ENCODE data around the gene TBX21.
"Not testable (repeated sequence)": the region's sequence is repeated elsewhere in the genome, so short reads cannot be mapped to it uniquely, and the experiment has no call there.

Gene TBX21

DNA sequence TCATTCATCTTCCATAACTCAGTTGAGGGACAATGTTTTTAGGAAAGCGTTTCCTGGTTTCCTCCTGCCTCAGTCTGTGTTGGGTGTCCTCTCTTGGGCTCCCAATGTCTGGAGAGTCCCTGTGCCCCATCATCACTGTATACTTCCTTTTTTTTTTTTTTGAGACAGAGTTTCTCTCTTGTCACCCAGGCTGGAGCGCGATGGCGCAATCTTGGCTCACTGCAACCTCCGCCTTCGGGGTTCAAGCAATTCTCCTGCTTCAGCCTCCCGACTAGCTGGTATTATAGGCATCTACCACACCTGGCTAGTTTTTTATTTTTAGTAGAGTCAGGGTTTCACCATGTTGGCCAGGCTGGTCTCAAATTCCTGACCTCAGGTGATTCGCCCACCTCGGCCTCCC is 40.6 kb downstream of the TBX21 start:
- H2BK5ac ChIP-seq (ENCODE audit: low read length); H3K79me1 ChIP-seq (ENCODE audit: low read length); H3K18ac ChIP-seq (ENCODE audit: low read length); H4K8ac ChIP-seq (ENCODE audit: low read depth, low read length); H2BK15ac ChIP-seq (replicated peaks; ENCODE audit: low read depth); H3K56ac ChIP-seq (ENCODE audit: low read length); H2BK120ac ChIP-seq (ENCODE audit: low read depth, low read length); H3K4ac ChIP-seq (ENCODE audit: low read depth, low read length); H3K4me3 ChIP-seq (ENCODE audit: low read length); H3K23ac ChIP-seq (ENCODE audit: low read length); DNase-seq; H3K27me3 ChIP-seq (ENCODE audit: insufficient read depth, low read length, poor library complexity); H3K36me3 ChIP-seq (ENCODE audit: control insufficient read depth, insufficient read depth, low read length); H3K9ac ChIP-seq (ENCODE audit: low read length); H3K79me2 ChIP-seq (ENCODE audit: control insufficient read depth, insufficient read depth, low read length); H3K4me2 ChIP-seq (ENCODE audit: low read length); H4K5ac ChIP-seq (ENCODE audit: low read length); H3K27ac ChIP-seq (ENCODE audit: low read depth, low read length); H3K4me1 ChIP-seq (ENCODE audit: control insufficient read depth, low read depth, low read length); H2AK5ac ChIP-seq (ENCODE audit: low read length): not testable (repeated sequence)
- no CpG with 5 or more reads among the region's 9 CpGs for WGBS (ENCODE audit: extremely low coverage, insufficient coverage, low lambda C conversion rate)

DNA sequence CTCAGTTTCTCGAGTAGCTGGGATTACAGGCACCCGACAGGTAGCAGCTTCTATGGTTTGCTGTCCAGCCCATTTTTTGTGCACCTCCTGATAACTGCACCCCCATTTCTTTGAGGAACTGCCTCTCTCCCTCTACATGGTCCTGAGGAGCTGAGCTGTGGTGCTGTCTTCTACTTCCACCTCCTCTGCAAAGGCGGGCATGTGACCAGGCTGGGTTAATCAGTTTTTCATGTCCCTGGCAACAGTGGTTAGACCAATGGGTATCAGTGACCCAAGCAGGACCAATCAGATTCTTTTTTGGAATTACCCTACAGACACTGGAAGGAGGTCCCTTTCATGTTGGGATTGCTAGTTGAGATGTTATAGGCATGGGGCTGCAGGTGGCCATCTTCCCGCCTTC is 41.3 kb downstream of the TBX21 start:
- H3K27ac ChIP-seq (ENCODE audit: low read depth, low read length), result no peak overlapping the region
- WGBS (ENCODE audit: extremely low coverage, insufficient coverage, low lambda C conversion rate), result no CpG with 5 or more reads among the region's 4 CpGs
- H3K18ac ChIP-seq (ENCODE audit: low read length), result no peak overlapping the region
- no peak overlapping the region for H2BK5ac ChIP-seq (ENCODE audit: low read length)
- H4K5ac ChIP-seq (ENCODE audit: low read length), result no peak overlapping the region
- H3K79me2 ChIP-seq (ENCODE audit: control insufficient read depth, insufficient read depth, low read length), result no peaks in the 10 kb centered on the region
- no peaks in the 10 kb centered on the region for H3K4me1 ChIP-seq (ENCODE audit: control insufficient read depth, low read depth, low read length)
- no peak overlapping the region for H2BK15ac ChIP-seq (replicated peaks; ENCODE audit: low read depth)
- no peaks in the 10 kb centered on the region for H3K27me3 ChIP-seq (ENCODE audit: insufficient read depth, low read length, poor library complexity)
- DNase-seq, result no peak
- H3K4me2 ChIP-seq (ENCODE audit: low read length), result no peak overlapping the region
- H3K56ac ChIP-seq (ENCODE audit: low read length), result no peak overlapping the region
- H4K8ac ChIP-seq (ENCODE audit: low read depth, low read length), result no peak overlapping the region
- no peak overlapping the region for H2BK120ac ChIP-seq (ENCODE audit: low read depth, low read length)
- no peaks in the 10 kb centered on the region for H3K79me1 ChIP-seq (ENCODE audit: low read length)
- H3K23ac ChIP-seq (ENCODE audit: low read length), result no peak overlapping the region
- H3K36me3 ChIP-seq (ENCODE audit: control insufficient read depth, insufficient read depth, low read length), result no peaks in the 10 kb centered on the region
- no peak overlapping the region for H3K4ac ChIP-seq (ENCODE audit: low read depth, low read length)
- H3K4me3 ChIP-seq (ENCODE audit: low read length), result no peak overlapping the region
- H3K9ac ChIP-seq (ENCODE audit: low read length), result no peak overlapping the region
- no peak overlapping the region for H2AK5ac ChIP-seq (ENCODE audit: low read length)

DNA sequence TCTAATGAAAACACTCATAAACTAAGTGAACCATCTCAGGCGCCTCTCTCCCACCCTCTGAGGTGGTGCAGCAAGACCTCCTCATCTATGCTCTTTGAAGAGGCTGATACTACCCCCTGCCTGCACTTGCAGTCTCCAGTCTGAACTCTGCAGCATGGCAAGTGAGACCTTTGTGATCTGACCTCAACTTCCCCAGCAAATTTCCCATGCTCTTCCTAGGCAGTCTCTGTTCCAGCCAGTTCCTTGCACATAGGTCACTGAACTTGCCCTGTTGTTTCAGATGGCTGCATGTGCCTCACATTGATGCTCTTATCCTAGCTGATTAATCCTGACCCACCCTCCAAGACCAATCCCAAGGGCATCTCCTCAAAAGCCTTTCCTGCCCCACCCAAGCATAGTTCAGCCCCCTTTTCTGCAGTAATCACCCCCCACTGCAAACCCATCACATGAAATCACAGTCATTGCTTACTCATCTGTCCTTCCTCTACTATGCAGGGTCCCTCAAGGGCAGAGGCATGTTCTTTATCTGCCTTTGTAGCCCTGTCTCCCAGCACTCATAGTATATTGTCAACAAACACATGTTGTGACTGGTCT is 42.0 kb downstream of the TBX21 start:
- no peak overlapping the region for H3K23ac ChIP-seq (ENCODE audit: low read length)
- H2AK5ac ChIP-seq (ENCODE audit: low read length), result no peak overlapping the region
- WGBS (ENCODE audit: extremely low coverage, insufficient coverage, low lambda C conversion rate), result no CpG with 5 or more reads among the region's 1 CpG
- H3K4me1 ChIP-seq (ENCODE audit: control insufficient read depth, low read depth, low read length), result no peaks in the 10 kb centered on the region
- no peaks in the 10 kb centered on the region for H3K79me1 ChIP-seq (ENCODE audit: low read length)
- no peak overlapping the region for H4K8ac ChIP-seq (ENCODE audit: low read depth, low read length)
- H3K56ac ChIP-seq (ENCODE audit: low read length), result no peak overlapping the region
- no peak overlapping the region for H3K4me2 ChIP-seq (ENCODE audit: low read length)
- no peak overlapping the region for H3K4me3 ChIP-seq (ENCODE audit: low read length)
- no peak overlapping the region for H3K18ac ChIP-seq (ENCODE audit: low read length)
- H4K5ac ChIP-seq (ENCODE audit: low read length), result no peak overlapping the region
- no peak overlapping the region for H2BK5ac ChIP-seq (ENCODE audit: low read length)
- no peak overlapping the region for H3K4ac ChIP-seq (ENCODE audit: low read depth, low read length)
- no peaks in the 10 kb centered on the region for H3K27me3 ChIP-seq (ENCODE audit: insufficient read depth, low read length, poor library complexity)
- no peaks in the 10 kb centered on the region for H3K79me2 ChIP-seq (ENCODE audit: control insufficient read depth, insufficient read depth, low read length)
- H2BK120ac ChIP-seq (ENCODE audit: low read depth, low read length), result no peak overlapping the region
- no peak for DNase-seq
- H3K36me3 ChIP-seq (ENCODE audit: control insufficient read depth, insufficient read depth, low read length), result no peaks in the 10 kb centered on the region
- no peak overlapping the region for H3K27ac ChIP-seq (ENCODE audit: low read depth, low read length)
- no peak overlapping the region for H3K9ac ChIP-seq (ENCODE audit: low read length)
- no peak overlapping the region for H2BK15ac ChIP-seq (replicated peaks; ENCODE audit: low read depth)

DNA sequence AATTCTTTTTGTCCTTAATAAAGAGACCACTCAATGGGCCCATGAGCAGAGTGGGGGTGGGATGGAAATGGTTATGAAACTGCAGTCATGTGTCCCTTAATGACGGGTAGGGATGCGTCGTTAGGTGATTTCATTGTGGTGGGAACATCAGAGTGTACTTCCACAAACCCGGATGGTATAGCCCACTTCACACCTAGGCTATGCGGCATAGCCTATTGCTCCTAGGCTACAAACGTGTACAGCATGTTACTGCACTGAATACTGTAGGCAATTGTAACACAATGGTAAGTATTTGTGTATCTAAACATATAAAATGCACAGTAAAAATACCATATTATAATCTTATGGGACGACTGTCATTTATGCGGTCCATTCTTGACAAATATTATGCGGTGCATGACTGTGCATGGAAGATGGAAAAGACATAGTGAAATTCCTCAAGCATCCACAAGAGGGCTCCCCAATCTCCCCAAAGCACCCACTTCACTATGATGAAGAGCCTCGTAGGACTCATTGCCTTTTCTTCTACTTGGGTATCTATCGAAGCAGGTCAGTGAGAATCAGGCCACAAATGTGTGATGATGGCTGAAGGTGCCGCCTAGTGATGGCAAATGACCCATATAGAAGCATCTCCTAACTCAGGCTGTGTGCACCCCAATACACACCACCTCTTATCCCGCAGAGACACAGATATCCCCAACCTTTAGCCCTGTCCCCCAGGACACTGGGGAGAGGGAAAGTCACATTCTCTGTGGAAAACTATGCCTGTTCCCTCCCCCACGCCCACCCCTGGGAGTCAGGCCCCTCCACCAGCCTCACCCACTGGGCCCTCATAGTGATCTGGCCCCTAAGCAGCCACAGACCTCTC is 43.5 kb downstream of the TBX21 start:
- peak; percentile 45 for DNase-seq
- H3K9ac ChIP-seq (ENCODE audit: low read length), result no peak overlapping the region
- no peak overlapping the region for H2BK15ac ChIP-seq (replicated peaks; ENCODE audit: low read depth)
- no peak overlapping the region for H2BK120ac ChIP-seq (ENCODE audit: low read depth, low read length)
- no peaks in the 10 kb centered on the region for H3K27me3 ChIP-seq (ENCODE audit: insufficient read depth, low read length, poor library complexity)
- H3K79me2 ChIP-seq (ENCODE audit: control insufficient read depth, insufficient read depth, low read length), result no peaks in the 10 kb centered on the region
- H3K27ac ChIP-seq (ENCODE audit: low read depth, low read length), result no peak overlapping the region
- H3K4me2 ChIP-seq (ENCODE audit: low read length), result no peak overlapping the region
- no peaks in the 10 kb centered on the region for H3K36me3 ChIP-seq (ENCODE audit: control insufficient read depth, insufficient read depth, low read length)
- H3K18ac ChIP-seq (ENCODE audit: low read length), result no peak overlapping the region
- H2AK5ac ChIP-seq (ENCODE audit: low read length), result no peak overlapping the region
- H3K4me1 ChIP-seq (ENCODE audit: control insufficient read depth, low read depth, low read length), result no peaks in the 10 kb centered on the region
- H3K56ac ChIP-seq (ENCODE audit: low read length), result no peak overlapping the region
- H3K4ac ChIP-seq (ENCODE audit: low read depth, low read length), result no peak overlapping the region
- H3K79me1 ChIP-seq (ENCODE audit: low read length), result no peaks in the 10 kb centered on the region
- H2BK5ac ChIP-seq (ENCODE audit: low read length), result no peak overlapping the region
- no peak overlapping the region for H3K4me3 ChIP-seq (ENCODE audit: low read length)
- no peak overlapping the region for H4K8ac ChIP-seq (ENCODE audit: low read depth, low read length)
- no CpG with 5 or more reads among the region's 14 CpGs for WGBS (ENCODE audit: extremely low coverage, insufficient coverage, low lambda C conversion rate)
- no peak overlapping the region for H4K5ac ChIP-seq (ENCODE audit: low read length)
- no peak overlapping the region for H3K23ac ChIP-seq (ENCODE audit: low read length)

DNA sequence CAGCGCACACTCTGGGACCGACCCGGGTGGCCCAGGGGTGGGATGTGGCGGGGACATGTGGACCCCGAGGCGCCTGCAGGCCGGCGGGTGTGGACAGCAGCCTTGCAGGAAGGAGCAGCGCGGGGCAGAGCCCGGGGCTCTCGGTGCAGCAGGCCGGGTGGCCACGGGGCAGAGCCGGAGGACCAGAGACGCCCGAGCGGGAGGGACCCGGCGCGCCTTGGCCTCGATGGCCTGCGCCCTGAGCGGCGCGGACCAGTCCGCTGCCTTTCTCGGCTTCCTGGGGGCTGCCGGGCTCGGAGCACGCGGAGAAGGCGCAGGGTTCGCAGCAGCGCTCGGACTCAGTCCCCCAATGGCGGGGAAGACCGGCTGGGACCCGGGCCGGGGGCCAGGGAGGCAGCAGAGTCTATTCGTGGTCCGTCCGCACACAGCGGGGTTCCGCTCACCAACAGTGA is 45.2 kb downstream of the TBX21 start:
- Histone ChIP-seq H3K4me3 (ENCODE audit: low read length) (no peak overlapping the region), H3K4ac (ENCODE audit: low read depth, low read length) (no peak overlapping the region), H2AK5ac (ENCODE audit: low read length) (no peak overlapping the region), H3K56ac (ENCODE audit: low read length) (no peak overlapping the region), H3K23ac (ENCODE audit: low read length) (no peak overlapping the region), H4K5ac (ENCODE audit: low read length) (no peak overlapping the region), H3K79me2 (ENCODE audit: control insufficient read depth, insufficient read depth, low read length) (no peaks in the 10 kb centered on the region), H3K4me1 (ENCODE audit: control insufficient read depth, low read depth, low read length) (no peaks in the 10 kb centered on the region), H2BK15ac (replicated peaks; ENCODE audit: low read depth) (no peak overlapping the region), H4K8ac (ENCODE audit: low read depth, low read length) (no peak overlapping the region), H3K79me1 (ENCODE audit: low read length) (no peaks in the 10 kb centered on the region), H3K27ac (ENCODE audit: low read depth, low read length) (no peak overlapping the region), H2BK5ac (ENCODE audit: low read length) (no peak overlapping the region), H2BK120ac (ENCODE audit: low read depth, low read length) (no peak overlapping the region), H3K36me3 (ENCODE audit: control insufficient read depth, insufficient read depth, low read length) (no peaks in the 10 kb centered on the region), H3K27me3 (ENCODE audit: insufficient read depth, low read length, poor library complexity) (no peaks in the 10 kb centered on the region), H3K18ac (ENCODE audit: low read length) (no peak overlapping the region), H3K9ac (ENCODE audit: low read length) (no peak overlapping the region), H3K4me2 (ENCODE audit: low read length) (no peak overlapping the region)
- DNase-seq, result no peak
- no CpG with 5 or more reads among the region's 45 CpGs for WGBS (ENCODE audit: extremely low coverage, insufficient coverage, low lambda C conversion rate)

Data from mesendoderm (in vitro differentiated cells).